T-cell (primary cell): Measurements from ENCODE around the gene RNGTT. TPM values are rescaled to one million over a fixed set of nuclear protein-coding genes. Genes with fewer than 3 reads are reported as not detected.
"Not testable (repeated sequence)": the region's sequence is repeated elsewhere in the genome, so short reads cannot be mapped to it uniquely, and the experiment has no call there.

Experiments used
- ATAC-seq, 4 experiments: fragments of 200-7000 bp in 3 of 4; fragments of 150-1000 bp in 1 of 4; cut with Tn5 transposase; replicated peaks in 1 of 4; 1 replicate in 3 of 4; 2 replicates in 1 of 4; pipeline ENCODE4 v1.10.0; 2021; ENCODE audit warnings: moderate library complexity in 3 of 4, mild to moderate bottlenecking in 2 of 4, moderate number of reproducible peaks in 1 of 4
- CTCF ChIA-PET, 2 donors: fragments of 300-600 bp; sonication (Branson Sonifier 250); formaldehyde crosslinking; loops; one replicate each; lab custom pipeline; 2022; ENCODE audit warnings: antibody characterized with exemption in 2 of 2; lab: Charles Lee
- POLR2A ChIA-PET, 2 donors: fragments of 300-600 bp; sonication (Branson Sonifier 250); formaldehyde crosslinking; loops; one replicate each; lab custom pipeline; 2022; ENCODE audit warnings: antibody characterized with exemption in 2 of 2; lab: Charles Lee
- DNase-seq, 35 experiments: peaks; one replicate each; pipeline versions ENCODE4 v3.0.0 to v3.0.0-alpha.2; 2013 to 2023
- H3K27ac ChIP-seq: one replicate; pipeline ENCODE4 v1.5.1; 2013; ENCODE audit warnings: low read length
- H3K27me3 ChIP-seq, 2 experiments: replicated peaks in 1 of 2; 1 replicate in 1 of 2; 2 replicates in 1 of 2; pipeline versions ENCODE4 v1.6.1 to v1.7.0; 2013; ENCODE audit warnings: low read length in 1 of 2, mixed read lengths in 1 of 2; ENCODE audit not compliant: control insufficient read depth in 2 of 2, insufficient read depth in 2 of 2; ENCODE audit errors: extremely low read depth in 1 of 2
- H3K36me3 ChIP-seq, 2 donors: 1 replicate in 1 of 2; 2 replicates in 1 of 2; pipeline versions ENCODE4 v1.6.1 to v1.7.0; 2013; ENCODE audit warnings: low read length in 1 of 2; ENCODE audit not compliant: control insufficient read depth in 2 of 2, insufficient read depth in 1 of 2; ENCODE audit errors: extremely low read depth in 1 of 2
- H3K4me1 ChIP-seq, 2 experiments: 1 replicate in 1 of 2; 2 replicates in 1 of 2; pipeline versions ENCODE4 v1.6.1 to v1.7.0; 2013; ENCODE audit warnings: low read length in 2 of 2, mixed read lengths in 1 of 2; ENCODE audit not compliant: insufficient read depth in 2 of 2, control insufficient read depth in 1 of 2; ENCODE audit errors: extremely low read depth in 1 of 2
- H3K4me3 ChIP-seq, 2 donors: 1 replicate in 1 of 2; 2 replicates in 1 of 2; pipeline versions ENCODE4 v1.5.1 to v1.7.0; 2013; ENCODE audit warnings: mild to moderate bottlenecking in 2 of 2, low read length in 1 of 2, moderate library complexity in 1 of 2; ENCODE audit not compliant: control insufficient read depth in 1 of 2; ENCODE audit errors: extremely low read depth in 1 of 2
- H3K9me3 ChIP-seq: 2 replicates; pipeline ENCODE4 v1.7.0; 2013
- H3K27ac Mint-ChIP-seq, 2 donors: one replicate each; pipeline ENCODE4 v1.8.0; 2020 to 2021; ENCODE audit warnings: mild to moderate bottlenecking in 2 of 2, mixed read lengths in 2 of 2
- H3K27me3 Mint-ChIP-seq, 2 donors: one replicate each; pipeline ENCODE4 v1.8.0; 2021 to 2022; ENCODE audit warnings: mixed read lengths in 2 of 2
- H3K36me3 Mint-ChIP-seq: one replicate; pipeline ENCODE4 v1.8.0; 2021; ENCODE audit warnings: mixed read lengths
- H3K4me1 Mint-ChIP-seq, 3 donors: one replicate each; pipeline ENCODE4 v1.8.0; 2020 to 2022; ENCODE audit warnings: mixed read lengths in 3 of 3, mild to moderate bottlenecking in 1 of 3
- H3K4me3 Mint-ChIP-seq, 3 donors: one replicate each; pipeline ENCODE4 v1.8.0; 2020 to 2022; ENCODE audit warnings: mild to moderate bottlenecking in 3 of 3, mixed read lengths in 3 of 3, moderate library complexity in 3 of 3
- H3K9me3 Mint-ChIP-seq, 3 donors: one replicate each; pipeline ENCODE4 v1.8.0; 2020 to 2022; ENCODE audit warnings: mixed read lengths in 3 of 3
- WGBS: methylation state at CpG from one replicate; pipeline ENCODE4 v1.1.5; 2013; ENCODE audit warnings: missing lambda C conversion rate; ENCODE audit not compliant: insufficient coverage; 5-methylcytosine and 5-hydroxymethylcytosine counted together
- total RNA-seq, 35 experiments: library from RNA in 6 of 35; stranded (reverse) in 6 of 35; fragments of 120-200 nt in 1 of 35; gene quantifications; one replicate each; pipeline versions ENCODE4 v1.2.1 to v1.2.4 and lab custom pipeline; 2013 to 2026

Gene RNGTT
- total RNA-seq, 5 donors from 2014 or later (not counting 1 experiment from before 2014, with no cell fraction given): 16.6 to 22.2 (median 17.5) TPM

DNA sequence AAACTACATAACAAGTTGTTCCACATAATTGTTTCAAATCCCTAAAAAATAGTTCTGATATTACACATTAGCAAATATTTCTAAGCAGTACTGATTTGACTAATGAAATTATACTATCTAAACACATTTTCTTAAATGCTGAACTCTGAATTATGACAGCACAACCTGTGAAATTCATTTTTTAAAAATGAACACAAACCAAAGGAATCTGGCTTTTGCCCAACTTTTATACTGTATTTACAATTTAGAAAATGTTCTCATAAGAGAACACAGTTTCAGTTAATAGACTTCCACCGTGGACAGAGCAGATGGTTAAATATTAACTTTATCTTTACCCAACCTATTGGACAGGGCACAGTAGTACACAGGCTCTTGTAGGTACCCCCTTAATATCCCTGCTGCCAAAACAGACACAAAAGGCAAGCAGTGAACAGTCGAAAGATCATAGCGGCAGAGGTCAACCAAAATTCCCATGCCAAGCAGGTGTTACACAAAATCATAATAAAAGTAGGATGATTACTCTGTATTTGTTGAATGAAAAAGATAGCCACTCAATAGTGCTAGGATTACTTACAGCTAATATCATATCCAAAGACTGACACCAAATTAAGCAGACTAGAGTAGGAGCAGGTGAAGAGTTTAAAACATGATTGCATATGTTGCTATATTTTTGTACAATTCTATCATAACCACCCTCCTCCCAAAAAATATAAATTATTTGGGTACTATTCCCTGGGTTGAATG lies 122.5 kb downstream of the RNGTT start:
- ChIA-PET CTCF (interaction anchor here in 1 of 2 donors (0.6 kb wide), 1 partner anchor 30 kb away, joined by 3 read pairs; no protein-coding TSS in a partner anchor), POLR2A (no interaction called here)
- H3K4me3 ChIP-seq: no peak overlapping the region
- DNase-seq (no peak), ATAC-seq (no peak)
- Mint-ChIP-seq H3K9me3 (peaks cover 0 to 15% (median 6%) of the 10 kb centered on the region in 3 donors), H3K36me3 (peaks cover 72% of the 10 kb centered on the region), H3K4me3 (no peak overlapping the region), H3K4me1 (peaks cover 0 to 2% (median 0%) of the 10 kb centered on the region in 3 donors), H3K27ac (no peak overlapping the region), H3K27me3 (no peaks in the 10 kb centered on the region)
- H3K9me3 ChIP-seq: no peaks in the 10 kb centered on the region
- H3K36me3 ChIP-seq: peaks cover 8 to 11% of the 10 kb centered on the region in 2 donors
- no peaks in the 10 kb centered on the region for H3K4me1 ChIP-seq
- H3K27ac ChIP-seq: no peak overlapping the region
- H3K27me3 ChIP-seq: no peaks in the 10 kb centered on the region
- WGBS: 100% methylated on average over 1 of the region's 3 CpGs

DNA sequence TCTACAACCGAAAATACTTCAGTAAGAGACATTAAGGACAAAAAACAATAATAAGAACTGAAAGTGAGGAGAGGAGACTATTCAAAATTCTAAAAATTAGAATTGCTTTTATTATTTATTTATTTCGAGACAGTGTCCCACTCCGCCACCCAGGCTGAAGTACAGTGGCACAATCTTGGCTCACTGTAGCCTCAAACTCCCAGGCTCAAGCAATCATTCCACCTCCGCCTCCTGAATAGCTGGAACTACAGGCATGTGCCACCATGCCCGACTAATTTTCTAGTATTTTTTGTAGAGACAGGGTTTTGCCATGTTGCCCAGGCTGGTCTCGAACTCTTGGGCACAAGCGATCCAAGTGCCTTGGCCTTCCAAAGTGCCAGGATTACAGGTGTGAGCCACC lies 123.1 kb downstream of the RNGTT start:
- Mint-ChIP-seq H3K9me3 (peaks cover under 1 to 18% (median 9%) of the 10 kb centered on the region in 3 donors), H3K36me3 (peaks cover 75% of the 10 kb centered on the region), H3K27ac (no peak overlapping the region), H3K4me3 (no peak overlapping the region), H3K27me3 (no peaks in the 10 kb centered on the region), H3K4me1 (peaks cover 0 to 2% (median 0%) of the 10 kb centered on the region in 3 donors)
- no peak for ATAC-seq
- ChIA-PET CTCF (interaction anchor here in 1 of 2 donors (0.6 kb wide), 1 partner anchor 31 kb away, joined by 3 read pairs; no protein-coding TSS in a partner anchor), POLR2A (no interaction called here)
- no CpG with 5 or more reads among the region's 7 CpGs for WGBS
- no peak for DNase-seq
- no peak overlapping the region for H3K4me3 ChIP-seq
- H3K27ac ChIP-seq: no peak overlapping the region
- peaks cover 2% of the 10 kb centered on the region for H3K9me3 ChIP-seq
- no peaks in the 10 kb centered on the region for H3K4me1 ChIP-seq
- no peaks in the 10 kb centered on the region for H3K27me3 ChIP-seq
- peaks cover 8 to 11% of the 10 kb centered on the region in 2 donors for H3K36me3 ChIP-seq

- no peak for ATAC-seq
Measured at GRCh38 chr6:88839280-88839679, 124.1 kb downstream of the RNGTT start.

DNA sequence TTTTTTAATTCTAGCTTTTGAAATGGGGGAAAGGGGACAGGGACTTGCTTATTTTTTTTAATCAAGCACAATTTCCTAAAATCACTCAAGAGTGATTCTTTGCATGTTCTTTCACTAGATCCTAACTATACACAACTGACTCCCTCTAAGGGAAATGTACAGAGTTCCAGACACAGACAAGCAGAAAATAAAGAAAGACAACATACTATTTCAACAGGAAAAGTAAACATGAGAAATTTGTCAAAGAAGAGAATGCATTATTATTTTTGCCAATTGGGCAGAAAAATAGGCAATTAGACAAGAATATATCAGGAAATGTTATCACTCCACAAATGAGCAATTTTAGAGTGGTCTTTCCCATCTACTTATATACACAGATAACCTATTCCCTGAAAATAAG lies 128.2 kb downstream of the RNGTT start:
- ChIA-PET CTCF (no interaction called here), POLR2A (no interaction called here)
- Histone ChIP-seq H3K9me3 (peaks cover 6% of the 10 kb centered on the region), H3K4me3 (no peak overlapping the region), H3K36me3 (peaks cover 0 to 8% of the 10 kb centered on the region in 2 donors), H3K27me3 (no peaks in the 10 kb centered on the region), H3K27ac (no peak overlapping the region), H3K4me1 (no peaks in the 10 kb centered on the region)
- Mint-ChIP-seq H3K4me3 (no peak overlapping the region), H3K4me1 (peaks cover 0 to 2% (median 0%) of the 10 kb centered on the region in 3 donors), H3K27ac (no peak overlapping the region), H3K27me3 (no peaks in the 10 kb centered on the region), H3K9me3 (peaks cover 23 to 55% (median 41%) of the 10 kb centered on the region in 3 donors), H3K36me3 (peaks cover 87% of the 10 kb centered on the region)
- DNase-seq (no peak), ATAC-seq (no peak)

More at GRCh38 chr6:88839280-88839679, 124.1 kb downstream of the RNGTT start:
- no peaks in the 10 kb centered on the region for H3K27me3 Mint-ChIP-seq
- Histone ChIP-seq H3K9me3 (peaks cover 2% of the 10 kb centered on the region), H3K4me3 (no peak overlapping the region), H3K27me3 (no peaks in the 10 kb centered on the region), H3K27ac (no peak overlapping the region), H3K36me3 (peaks cover 8 to 11% of the 10 kb centered on the region in 2 donors), H3K4me1 (no peaks in the 10 kb centered on the region)
- H3K9me3 Mint-ChIP-seq: peaks cover 4 to 24% (median 15%) of the 10 kb centered on the region in 3 donors
- H3K4me3 Mint-ChIP-seq: no peak overlapping the region
- no peak overlapping the region for H3K27ac Mint-ChIP-seq
- ChIA-PET POLR2A (no interaction called here), CTCF (interaction anchor here in 1 of 2 donors (0.5 kb wide), 1 partner anchor 36 kb away, joined by 4 read pairs; no protein-coding TSS in a partner anchor)
- peaks cover 0 to 2% (median 0%) of the 10 kb centered on the region in 3 donors for H3K4me1 Mint-ChIP-seq
- whole genome bisulfite sequencing: no CpG with 5 or more reads among the region's 5 CpGs
- DNase-seq: no peak
- peaks cover 78% of the 10 kb centered on the region for H3K36me3 Mint-ChIP-seq

- H3K4me1 Mint-ChIP-seq, H3K4me3 Mint-ChIP-seq, CTCF ChIA-PET, H3K27ac ChIP-seq, H3K27me3 Mint-ChIP-seq, H3K4me3 ChIP-seq, H3K36me3 ChIP-seq, H3K27me3 ChIP-seq, H3K27ac Mint-ChIP-seq, ATAC-seq, H3K4me1 ChIP-seq, POLR2A ChIA-PET, DNase-seq, H3K9me3 ChIP-seq: not testable (repeated sequence)
- H3K9me3 Mint-ChIP-seq: peaks cover 28 to 63% (median 49%) of the 10 kb centered on the region in 3 donors
- no CpG with 5 or more reads among the region's 1 CpG for WGBS
- H3K36me3 Mint-ChIP-seq: peaks cover 91% of the 10 kb centered on the region
Measured at GRCh38 chr6:88833071-88833470, 130.3 kb downstream of the RNGTT start.

DNA sequence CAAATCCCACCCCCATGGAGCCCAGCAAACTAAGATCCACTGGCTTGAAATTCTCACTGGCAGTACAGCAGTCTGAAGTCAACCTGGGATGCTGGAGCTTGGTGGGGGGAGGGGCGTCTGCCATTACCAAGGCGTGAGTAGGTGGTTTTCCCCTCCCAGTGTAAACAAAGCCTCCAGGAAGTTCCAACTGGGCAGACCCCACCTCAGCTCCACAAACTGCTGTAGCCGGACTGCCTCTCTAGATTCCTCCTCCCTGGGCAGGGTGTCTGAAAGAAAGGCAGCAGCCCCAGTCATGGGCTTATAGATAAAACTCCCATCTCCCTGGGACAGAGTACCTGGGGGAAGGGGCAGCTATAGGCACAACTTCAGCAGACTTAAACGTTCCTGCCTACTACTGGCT lies 135.8 kb downstream of the RNGTT start:
- H3K4me1 Mint-ChIP-seq, H3K9me3 ChIP-seq, DNase-seq, POLR2A ChIA-PET, H3K27ac ChIP-seq, H3K4me3 Mint-ChIP-seq, H3K27ac Mint-ChIP-seq, H3K4me3 ChIP-seq, ATAC-seq, H3K27me3 ChIP-seq, H3K36me3 ChIP-seq, H3K4me1 ChIP-seq, H3K27me3 Mint-ChIP-seq, CTCF ChIA-PET: not testable (repeated sequence)
- Mint-ChIP-seq H3K36me3 (peaks cover 69% of the 10 kb centered on the region), H3K9me3 (peaks cover 19 to 38% (median 34%) of the 10 kb centered on the region in 3 donors)
- WGBS: no CpG with 5 or more reads among the region's 4 CpGs
